Measurements from ENCODE around the gene GGT6.

DNA sequence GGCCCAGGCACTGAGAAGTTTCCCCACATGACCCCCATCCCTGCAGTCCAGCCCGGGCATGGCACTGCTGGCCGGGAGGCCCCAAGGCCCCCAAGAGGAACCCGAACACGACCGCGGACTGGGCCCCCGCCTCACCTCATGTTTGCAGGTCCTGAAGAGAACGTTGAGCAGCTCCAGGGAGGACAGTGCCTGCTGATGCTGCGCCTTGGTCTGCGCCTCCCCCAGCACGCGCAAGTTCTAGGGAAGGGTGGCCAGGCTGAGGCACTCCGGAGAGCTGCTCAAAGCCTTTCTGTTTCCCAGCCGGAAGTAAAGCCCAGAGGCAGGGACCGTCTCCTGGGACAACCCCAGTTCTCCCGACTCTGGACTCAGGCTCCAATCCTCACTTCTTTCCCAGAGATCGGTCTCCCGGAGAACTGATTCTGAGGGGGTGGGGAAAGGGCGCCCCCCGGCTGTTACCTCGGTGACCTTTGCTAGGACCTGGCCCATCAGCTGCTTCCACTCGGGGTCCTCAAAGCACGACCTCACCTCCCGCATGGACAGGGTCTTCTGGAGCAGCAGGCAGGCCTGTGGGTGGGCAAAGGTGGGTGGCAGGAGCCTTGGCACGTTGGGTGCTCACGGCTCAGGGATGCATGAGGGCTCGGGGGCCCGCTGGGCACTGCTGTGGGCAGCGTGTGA lies 18.9 kb downstream of the GGT6 start:
- TF ChIP-seq, protein P1, sequence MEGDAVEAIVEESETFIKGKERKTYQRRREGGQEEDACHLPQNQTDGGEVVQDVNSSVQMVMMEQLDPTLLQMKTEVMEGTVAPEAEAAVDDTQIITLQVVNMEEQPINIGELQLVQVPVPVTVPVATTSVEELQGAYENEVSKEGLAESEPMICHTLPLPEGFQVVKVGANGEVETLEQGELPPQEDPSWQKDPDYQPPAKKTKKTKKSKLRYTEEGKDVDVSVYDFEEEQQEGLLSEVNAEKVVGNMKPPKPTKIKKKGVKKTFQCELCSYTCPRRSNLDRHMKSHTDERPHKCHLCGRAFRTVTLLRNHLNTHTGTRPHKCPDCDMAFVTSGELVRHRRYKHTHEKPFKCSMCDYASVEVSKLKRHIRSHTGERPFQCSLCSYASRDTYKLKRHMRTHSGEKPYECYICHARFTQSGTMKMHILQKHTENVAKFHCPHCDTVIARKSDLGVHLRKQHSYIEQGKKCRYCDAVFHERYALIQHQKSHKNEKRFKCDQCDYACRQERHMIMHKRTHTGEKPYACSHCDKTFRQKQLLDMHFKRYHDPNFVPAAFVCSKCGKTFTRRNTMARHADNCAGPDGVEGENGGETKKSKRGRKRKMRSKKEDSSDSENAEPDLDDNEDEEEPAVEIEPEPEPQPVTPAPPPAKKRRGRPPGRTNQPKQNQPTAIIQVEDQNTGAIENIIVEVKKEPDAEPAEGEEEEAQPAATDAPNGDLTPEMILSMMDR (IDR thresholded peaks at IDR 0.05): no peak
- TF ChIP-seq EP300 (IDR thresholded peaks at IDR 0.05): no peak
